Upper lobe of left lung (tissue), 4 donors: Measurements from ENCODE around the gene TMEM161A.

Source experiments
- CTCF ChIP-seq, 6 experiments: fragments of 450-650 bp in 4 of 6; fragments of 200-600 bp in 2 of 6; sonication (generic) in 2 of 6; IDR thresholded peaks; one replicate each; pipeline ENCODE4 v1.5.1; 2016 to 2019; ENCODE audit warnings: antibody characterized with exemption in 6 of 6
- POLR2A ChIP-seq, 4 donors: fragments of 450-650 bp; IDR thresholded peaks; one replicate each; pipeline ENCODE4 v1.5.1; 2016 to 2017; ENCODE audit warnings: antibody characterized with exemption in 4 of 4, mild to moderate bottlenecking in 2 of 4
- POLR2AphosphoS5 ChIP-seq, 2 donors: sonication (generic); formaldehyde crosslinking; IDR thresholded peaks; one replicate each; pipeline ENCODE4 v1.5.1; 2017; ENCODE audit warnings: antibody characterized with exemption in 2 of 2

- no peak for TF ChIP-seq CTCF (IDR thresholded peaks at IDR 0.05)
- no peak for TF ChIP-seq POLR2A (IDR thresholded peaks at IDR 0.05)
- no peak for TF ChIP-seq POLR2AphosphoS5 (IDR thresholded peaks at IDR 0.05)
These were observed 6.3 kb downstream of the TMEM161A start for GRCh38 chr19:19131989-19132388.
